Measurements from ENCODE around the gene RGS9BP.
A peak's percentile ranks its signal among the peaks of the same experiment; 100 is the strongest.
"Not testable (repeated sequence)": the region's sequence is repeated elsewhere in the genome, so short reads cannot be mapped to it uniquely, and the experiment has no call there.

Gene RGS9BP

GRCh38 chr19:32675720-32676185, at the start of gene RGS9BP:
TSS of gene RGS9BP (plus strand) at chr19:32675848. CDS start at chr19:32676264, 416 bp downstream.
- peak; percentile 66 for DNase-seq

DNA sequence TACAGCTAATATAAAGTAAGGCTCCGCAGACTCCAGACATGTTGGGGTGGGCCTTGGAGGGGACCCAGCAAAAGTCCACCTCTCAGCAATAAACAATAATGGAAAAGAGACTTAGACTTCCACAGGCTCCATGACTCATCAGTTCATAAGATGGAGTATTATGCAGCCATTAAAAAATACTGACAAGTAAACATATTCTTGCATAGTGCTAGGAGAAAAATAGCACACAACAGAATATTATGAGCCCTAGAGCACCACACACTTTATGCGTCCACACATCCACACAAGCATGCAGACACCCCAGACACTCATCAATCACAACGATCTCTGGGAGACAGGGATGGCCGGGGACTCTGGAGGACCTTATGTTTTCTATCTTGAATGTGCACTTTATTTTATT, 48.7 kb upstream of the RGS9BP start:
- DNase-seq = no peak

DNA sequence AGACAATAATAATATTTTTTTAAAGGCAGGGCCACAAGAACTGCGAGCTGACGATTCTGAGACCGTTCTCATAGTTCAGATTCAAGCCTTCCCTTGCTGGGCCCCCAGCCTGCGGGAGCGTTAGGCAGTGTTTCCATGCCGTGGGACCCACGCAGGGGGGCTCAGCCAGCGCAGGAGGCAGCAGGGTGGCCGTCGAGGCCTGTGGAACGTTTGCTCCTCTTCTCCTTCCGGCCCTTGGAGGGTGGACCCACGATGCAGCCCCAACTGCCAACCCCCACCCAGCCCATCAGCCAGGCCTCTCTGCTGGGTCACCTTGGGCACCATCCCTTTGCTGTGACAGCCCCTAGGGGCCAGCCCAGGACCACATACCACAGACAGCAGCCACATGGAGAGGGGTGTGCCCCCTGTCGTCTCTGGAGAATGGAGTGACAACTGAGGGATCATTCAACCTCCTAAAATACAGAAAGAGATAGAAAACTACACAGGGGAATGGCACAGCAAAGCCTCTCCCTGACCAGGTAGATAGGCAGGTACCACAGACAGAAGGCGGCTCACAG, 47.9 kb upstream of the RGS9BP start:
- DNase-seq = no peak

DNA sequence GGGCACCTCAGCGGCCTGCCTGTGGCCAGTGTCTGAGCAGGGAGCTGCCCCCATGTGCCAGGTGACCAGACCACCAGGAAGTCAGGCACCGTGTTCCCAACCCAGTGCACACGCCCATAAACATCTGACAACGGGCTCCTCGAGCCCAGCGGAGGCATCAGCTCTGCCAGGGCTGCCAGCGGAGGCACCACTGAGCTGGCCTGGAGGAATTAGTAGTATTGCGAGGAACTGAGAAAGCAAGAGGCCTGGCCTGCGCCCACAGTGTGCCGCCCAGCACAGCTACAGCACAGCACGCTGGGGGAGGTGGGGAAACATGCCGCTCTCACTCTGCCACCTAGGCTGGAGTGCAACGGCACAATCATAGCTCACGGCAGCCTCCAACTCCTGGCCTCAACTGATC, 45.3 kb upstream of the RGS9BP start:
- DNase-seq = no peak

- no peak for DNase-seq
Measured at GRCh38 chr19:32631381-32631780, 44.3 kb upstream of the RGS9BP start.

GRCh38 chr19:32637480-32637879, 38.2 kb upstream of the RGS9BP start:
- DNase-seq = no peak

- DNase-seq = no peak
Measured at GRCh38 chr19:32638625-32639024, 37.0 kb upstream of the RGS9BP start.

DNA sequence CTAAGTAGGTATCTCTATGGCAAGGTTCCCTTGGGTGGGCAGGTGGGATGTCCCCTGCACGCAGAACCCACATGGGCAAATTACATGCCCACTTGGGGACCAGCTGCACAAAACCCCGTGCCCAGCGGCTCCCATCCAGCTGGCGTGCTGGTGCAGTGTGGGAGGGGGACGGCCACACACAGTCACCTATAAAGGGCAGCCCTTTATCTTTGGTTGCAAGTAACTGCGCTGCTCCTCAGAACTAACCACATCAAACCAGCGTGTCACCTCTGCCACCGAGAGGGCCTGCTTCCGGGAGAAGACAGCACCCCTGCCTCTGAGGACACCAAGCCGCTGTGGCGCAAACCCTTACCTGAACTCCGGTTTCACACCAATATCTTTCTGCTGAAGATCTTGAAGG, 32.9 kb upstream of the RGS9BP start:
- DNase-seq = no peak

DNA sequence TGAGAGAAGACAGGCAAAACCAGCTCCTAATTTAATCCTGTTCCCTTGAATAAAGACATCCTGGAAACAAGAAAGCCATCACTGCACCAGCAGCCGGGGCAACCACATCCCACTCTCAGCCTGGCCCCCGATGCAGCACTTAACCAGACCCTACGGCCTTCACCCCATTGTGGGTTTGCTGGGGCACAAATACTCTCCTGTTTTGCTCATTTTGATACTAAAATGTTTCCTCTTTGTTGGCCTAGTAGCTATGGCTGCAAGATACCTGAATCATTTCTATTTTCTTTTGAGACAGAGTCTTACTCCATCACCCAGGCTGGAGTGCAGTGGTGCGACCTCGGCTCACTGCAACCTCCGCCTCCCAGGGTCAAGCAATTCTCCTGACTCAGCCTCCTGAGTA, 29.1 kb upstream of the RGS9BP start:
- no peak for DNase-seq

- DNase-seq = no peak
Measured at GRCh38 chr19:32647361-32647760, 28.3 kb upstream of the RGS9BP start.

GRCh38 chr19:32649751-32650150, 25.9 kb upstream of the RGS9BP start:
- DNase-seq = no peak

GRCh38 chr19:32650671-32651070, 25.0 kb upstream of the RGS9BP start:
- DNase-seq = no peak

- no peak for DNase-seq
Measured at GRCh38 chr19:32651729-32652140, 23.9 kb upstream of the RGS9BP start.

GRCh38 chr19:32652331-32652730, 23.3 kb upstream of the RGS9BP start:
- DNase-seq = not testable (repeated sequence)

- DNase-seq = peak; percentile 19
Measured at GRCh38 chr19:32652894-32653598, 22.6 kb upstream of the RGS9BP start.

GRCh38 chr19:32653599-32653915, 22.1 kb upstream of the RGS9BP start:
- DNase-seq = no peak

GRCh38 chr19:32656379-32656778, 19.3 kb upstream of the RGS9BP start:
- not testable (repeated sequence) for DNase-seq

- no peak for DNase-seq
Measured at GRCh38 chr19:32658075-32658474, 17.6 kb upstream of the RGS9BP start.

GRCh38 chr19:32658527-32658926, 17.1 kb upstream of the RGS9BP start:
- DNase-seq = no peak

DNA sequence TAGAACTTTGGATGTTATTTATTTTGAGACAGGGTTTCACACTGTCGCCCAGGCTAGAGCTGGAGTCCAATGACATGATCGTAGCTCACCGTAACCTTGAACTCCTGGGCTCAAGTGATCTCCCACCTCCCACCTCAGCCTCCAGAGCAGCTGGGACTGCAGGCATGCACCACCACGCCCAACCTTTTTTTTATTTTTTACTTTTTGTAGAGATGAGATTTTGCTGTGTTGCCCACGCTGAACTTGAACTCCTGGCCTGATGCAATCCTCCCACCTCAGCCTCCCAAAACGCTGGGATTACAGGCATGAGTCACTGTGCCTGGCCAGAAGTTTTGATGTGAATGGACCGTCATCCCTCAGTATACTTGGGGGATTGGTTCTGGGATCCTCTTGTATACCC, 14.3 kb upstream of the RGS9BP start:
- DNase-seq = no peak

- no peak for DNase-seq
Measured at GRCh38 chr19:32662186-32662585, 13.5 kb upstream of the RGS9BP start.

- DNase-seq = no peak
Measured at GRCh38 chr19:32666084-32666483, 9.6 kb upstream of the RGS9BP start.

DNA sequence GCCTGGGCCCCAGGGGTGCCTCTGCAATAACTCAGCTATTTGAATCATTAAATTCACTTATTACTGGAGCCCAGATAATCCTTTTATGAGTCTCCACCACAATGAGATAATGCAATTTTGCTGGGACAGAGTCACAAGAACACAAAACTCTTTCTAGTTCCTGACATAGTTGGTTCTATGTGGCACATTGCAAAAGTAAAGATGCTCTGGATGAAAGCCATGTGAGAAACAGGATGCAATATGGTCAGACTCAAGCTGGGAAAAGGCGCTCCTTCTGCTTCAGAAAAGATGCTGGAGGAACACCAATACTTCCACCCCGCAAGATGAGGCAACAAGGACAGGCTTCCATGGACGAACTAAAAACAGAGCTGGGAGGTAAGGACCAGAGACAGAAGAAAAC, 6.3 kb upstream of the RGS9BP start:
- DNase-seq = no peak

DNA sequence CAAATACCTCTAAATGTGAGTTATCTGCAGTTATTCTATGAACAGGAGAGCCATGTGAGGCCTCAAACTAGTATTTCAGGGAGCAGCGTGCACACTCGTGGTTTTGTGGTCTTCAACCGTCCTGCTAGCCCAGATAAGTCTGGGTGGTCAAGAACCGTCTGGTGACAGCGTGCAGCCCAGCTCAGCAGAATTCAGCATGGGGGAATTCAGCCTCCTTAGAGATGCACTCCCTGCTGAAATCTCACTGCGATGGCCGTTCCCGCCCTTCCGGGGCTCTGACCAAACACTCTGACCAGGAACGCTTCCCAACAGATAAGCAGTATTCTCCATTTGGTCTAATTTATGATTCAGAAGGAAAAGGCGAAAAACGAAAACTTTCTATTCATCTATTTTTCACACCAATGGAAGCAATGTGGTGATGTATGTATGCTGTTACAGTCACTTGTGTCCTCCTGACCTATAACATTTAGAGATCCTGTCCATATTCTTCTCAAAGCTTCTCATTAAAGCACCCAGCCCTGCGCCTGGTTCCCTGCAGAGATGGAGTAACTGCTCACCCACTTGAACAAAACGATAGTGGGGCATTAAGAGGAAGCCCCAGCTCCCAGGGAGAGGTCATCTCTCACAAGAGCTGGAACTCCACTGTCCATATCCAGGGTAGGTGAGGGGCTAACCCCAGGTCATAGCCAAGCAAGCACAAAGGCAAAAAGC, 3.6 kb upstream of the RGS9BP start:
- DNase-seq = no peak
